Hematopoietic multipotent progenitor cell treated with erythropoietin and hydrocortisone succinate and interleukin-3 and kit ligand, for 8 days (in vitro differentiated cells): Measurements from ENCODE around the gene TBX18.

Experiments
- DNase-seq: peaks from one replicate; pipeline ENCODE4 v3.0.0-alpha.2; 2015

The TBX18 gene

DNA sequence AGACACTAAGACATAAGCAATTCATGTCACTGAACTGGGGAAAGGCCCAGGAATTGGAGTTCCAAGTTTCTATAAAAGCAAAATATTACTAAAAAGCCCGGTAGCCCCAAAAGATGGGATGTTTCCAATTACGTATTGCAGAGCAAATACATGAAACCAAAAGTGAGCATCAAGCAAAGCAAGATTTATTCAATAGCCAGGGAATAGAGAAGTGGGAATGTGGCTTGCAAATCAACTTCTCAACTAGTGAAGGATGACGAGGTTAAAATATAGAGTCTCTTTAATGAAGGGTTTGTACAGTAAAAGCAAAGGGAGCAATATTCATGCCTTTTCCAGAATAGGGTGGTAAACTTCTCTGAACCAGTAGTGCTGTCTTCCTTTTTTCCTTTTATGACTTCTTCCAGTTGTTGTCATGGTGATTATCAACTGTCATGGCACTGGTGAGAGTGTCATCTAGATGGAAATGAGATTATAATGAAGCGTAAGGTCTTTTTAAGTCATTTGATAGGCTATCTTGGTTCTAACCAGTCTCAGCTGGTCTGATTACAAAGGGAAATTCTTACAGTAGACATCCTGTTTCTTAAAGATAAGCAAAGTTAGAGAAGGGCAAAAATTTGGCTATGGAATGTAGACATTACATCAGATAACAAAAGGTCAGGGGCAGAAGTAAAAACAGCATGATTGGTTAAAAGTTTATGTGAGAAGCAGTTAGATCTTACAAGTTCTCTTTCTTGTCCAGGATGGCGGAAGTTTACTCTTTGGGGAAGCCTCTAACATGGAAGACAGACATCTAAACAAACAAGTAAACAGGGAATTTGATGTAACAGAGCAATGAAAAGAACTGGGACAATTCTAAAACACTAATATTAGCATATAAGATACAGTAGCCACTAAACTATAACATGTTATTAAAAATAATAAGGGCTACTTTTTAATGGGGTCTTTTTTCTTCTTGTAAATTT, 96.9 kb downstream of the TBX18 start:
- DNase-seq: no peak

DNA sequence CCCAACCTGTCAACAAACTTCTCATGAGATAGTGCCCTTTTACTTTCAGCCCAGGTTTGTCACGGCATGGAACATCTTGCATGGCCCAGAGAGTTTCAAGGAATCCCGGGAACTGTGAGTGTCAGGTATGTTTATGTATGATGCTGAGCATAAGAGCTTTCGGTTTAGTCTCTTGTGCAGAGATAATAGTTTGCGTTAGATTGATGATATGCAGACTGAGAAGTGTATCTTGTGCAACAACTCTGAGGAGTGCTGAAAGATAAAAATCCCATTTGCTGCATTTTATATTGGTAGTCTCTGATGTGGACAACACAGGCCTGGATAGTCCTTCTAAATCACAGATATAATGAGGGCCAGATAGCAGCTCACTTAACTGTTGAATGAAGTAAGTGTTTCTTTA, 99.0 kb downstream of the TBX18 start:
- no peak for DNase-seq

DNA sequence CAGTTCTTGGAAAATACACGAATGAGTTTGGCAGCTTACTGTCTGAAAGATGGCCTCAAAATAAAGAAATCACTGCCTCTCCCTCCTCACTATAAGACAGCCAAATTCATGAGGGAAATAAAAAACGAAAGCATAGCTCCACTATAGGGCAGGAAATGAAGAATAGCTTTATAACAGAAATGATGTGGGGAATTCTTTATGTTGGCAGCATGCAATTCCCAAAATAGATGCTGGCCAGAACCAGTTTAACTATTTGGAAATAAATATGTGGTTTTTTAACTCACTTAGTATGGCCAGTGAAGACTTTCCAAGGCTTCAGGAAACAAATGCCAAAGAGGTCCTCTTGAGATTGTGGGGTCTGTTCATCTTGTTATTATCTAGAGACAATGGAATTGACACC, 100.5 kb downstream of the TBX18 start:
- no peak for DNase-seq

DNA sequence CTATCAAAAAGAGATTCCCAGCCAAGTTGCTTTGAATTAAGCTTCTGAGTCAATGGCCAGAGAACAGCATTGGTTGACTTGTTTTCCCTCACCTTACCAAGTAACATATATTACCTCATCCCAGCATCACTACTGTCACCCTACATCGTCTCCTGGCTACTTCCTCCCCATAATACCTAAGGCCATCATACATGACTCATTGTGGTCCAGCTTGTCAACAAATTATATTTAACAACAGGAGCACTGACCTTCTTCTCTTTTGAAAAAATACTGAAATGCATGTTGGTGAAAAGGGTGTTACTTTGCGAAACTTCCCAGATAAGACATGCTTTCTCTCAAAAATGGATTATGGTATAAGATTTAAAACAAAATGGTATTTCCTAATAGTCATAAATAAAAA, 106.9 kb downstream of the TBX18 start:
- DNase-seq: no peak

DNA sequence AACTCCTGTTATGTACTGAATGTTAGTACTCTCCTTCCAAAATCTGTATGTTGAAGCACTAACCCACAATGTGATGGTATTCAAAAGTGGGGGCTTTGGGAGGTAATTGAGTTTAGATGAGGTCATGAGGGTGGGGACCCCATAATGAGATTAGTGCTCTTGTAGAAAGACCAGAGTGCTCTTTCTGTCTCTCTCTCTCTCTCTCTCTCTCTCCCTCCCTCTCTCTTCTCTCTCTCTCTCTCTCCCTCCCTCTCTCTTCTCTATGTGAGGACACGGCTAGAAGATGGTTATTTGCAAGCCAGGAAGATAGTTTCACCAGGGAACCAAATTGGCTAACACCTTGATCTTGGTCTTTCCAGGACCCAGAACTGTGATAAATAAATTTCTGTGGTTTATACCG, 107.4 kb downstream of the TBX18 start:
- DNase-seq: no peak

DNA sequence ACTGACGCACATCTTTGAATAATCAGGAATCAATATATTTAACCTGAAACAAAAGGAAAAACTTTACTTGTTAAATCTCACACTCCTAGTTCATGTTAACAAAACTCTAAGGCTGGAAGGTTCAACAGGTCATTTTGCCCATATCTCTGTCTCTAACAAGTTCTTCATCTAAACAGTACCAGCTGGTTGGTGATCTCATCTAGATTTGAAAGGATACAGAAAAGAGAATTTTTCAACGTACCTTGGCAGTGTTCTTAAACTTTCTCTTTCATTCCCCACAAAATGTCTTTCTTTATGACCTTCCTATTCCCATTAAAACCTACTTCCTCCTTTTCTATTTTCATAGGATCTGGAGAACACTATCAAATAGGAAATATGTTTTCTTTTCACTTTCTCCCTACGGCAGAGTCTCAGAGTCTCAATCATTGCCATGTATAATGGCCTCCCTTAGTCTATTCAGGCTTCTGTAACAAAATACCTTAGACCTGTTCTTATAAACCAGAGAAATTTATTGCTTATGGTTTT, 111.3 kb downstream of the TBX18 start:
- no peak for DNase-seq

DNA sequence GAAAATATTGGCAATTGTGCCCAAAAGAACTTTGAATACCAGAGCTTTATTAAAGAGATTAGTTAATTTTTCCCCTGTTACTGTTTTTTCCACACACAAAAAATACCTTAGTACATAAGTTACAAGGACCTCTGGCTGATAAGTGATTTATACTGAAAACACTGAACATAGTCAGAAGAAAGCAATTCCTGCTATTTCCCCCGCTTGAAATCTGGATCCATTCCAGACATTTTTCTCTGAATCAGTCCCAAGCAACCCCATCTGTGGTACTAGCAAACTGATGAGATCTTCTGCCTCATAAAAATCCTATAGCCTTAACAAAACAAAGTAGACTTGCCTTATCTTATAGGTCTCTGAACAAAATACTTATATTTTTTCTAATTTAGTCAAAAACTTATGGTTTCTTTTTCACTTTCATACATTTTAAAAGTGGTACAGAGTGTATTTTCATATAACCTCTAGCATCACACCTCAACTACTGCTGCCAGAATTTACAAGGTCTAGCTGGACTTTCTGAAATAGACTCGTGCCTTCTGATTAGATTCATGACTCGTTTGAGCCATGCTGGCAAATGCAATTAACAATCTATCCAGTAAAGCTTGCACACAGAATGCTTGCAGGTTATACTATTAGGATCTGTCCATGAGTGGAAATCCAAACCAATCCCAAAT, 111.9 kb downstream of the TBX18 start:
- DNase-seq: no peak

DNA sequence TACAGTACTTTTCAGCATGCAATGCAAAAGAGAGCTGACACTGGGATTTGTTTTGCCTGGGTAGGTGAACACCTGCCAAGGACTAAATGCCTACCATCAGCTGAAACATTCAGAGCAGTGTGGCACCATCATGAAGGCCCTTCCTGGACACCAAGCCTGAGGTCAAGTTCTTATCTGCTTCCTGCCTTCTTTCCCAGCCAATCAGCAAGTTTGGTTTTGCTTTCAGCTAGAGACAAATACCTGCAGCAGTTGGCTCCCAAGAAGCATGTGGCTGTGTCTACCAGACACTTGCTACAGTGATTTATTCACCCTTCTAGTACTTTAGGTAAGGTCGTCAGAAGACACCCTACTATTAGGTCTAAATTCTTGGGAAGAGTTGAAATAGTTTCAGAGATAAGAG, 112.8 kb downstream of the TBX18 start:
- DNase-seq: no peak

DNA sequence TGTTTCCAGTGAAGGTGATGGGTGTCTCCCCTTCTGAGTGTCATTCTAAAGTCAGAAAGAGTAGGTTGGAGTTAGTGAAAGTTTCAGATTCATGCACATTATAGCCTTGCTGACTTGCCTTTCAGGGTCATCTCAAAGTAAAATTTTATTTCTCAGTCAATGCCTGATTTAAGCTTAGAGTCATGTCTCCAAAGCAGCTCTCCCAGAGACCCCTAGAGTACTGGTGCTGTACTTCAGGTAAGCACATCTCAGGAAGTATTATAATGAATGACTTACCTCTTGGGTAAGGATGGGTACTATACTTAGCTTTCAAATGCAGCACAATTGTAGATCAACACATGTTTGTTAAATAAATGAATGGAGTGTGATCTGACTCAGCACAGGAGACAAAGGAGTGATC, 116.0 kb downstream of the TBX18 start:
- no peak for DNase-seq

DNA sequence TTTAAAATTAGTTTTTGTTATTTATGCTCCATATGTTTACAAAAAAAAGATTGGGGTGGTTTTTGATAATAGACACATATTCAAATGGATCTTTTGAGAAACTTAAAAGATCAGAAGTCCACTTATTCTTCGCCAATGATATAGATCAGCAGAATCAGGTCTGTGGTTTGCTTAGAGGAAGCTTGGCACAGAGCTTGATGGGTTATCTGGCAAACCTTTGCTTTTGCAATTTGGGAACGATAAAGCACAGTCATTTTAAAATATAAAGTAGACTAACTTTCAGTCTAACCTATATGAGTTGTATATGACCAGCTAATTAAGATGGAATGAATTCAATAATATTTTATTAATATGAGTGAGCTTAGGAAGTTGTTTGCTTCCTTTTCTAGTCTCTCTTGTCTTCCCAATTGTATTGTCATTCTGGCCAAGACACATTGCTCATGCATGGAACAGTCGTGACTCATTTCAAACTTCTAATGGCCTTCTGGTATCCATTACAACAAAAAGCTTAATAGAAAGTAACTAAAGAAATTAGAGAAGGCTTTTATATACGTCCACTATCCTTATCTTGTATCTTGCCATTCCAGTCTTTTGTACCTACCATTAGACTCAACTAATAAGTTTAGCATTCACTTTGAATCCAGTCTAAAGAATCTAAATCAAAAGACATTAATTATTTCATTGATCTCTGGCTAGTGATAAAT, 118.7 kb downstream of the TBX18 start:
- DNase-seq: no peak

DNA sequence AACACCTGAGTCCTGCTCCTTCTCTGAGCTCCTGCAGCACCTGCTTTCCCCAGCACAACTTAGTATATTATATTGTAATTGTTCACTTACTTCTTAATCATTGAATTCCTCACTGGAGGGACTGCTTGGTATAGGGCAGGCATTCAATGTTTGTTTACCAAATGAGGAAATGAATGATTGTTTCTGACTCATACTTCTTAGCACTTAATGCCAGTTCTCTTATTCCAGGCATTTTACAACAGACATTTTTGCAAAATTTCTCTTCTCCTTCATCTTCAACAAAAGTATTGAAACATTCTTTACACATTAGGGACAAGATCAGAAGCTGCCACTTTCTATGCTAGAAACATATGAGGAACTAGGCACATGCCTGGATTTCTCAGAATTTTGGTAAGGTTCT, 119.4 kb downstream of the TBX18 start:
- DNase-seq: no peak

DNA sequence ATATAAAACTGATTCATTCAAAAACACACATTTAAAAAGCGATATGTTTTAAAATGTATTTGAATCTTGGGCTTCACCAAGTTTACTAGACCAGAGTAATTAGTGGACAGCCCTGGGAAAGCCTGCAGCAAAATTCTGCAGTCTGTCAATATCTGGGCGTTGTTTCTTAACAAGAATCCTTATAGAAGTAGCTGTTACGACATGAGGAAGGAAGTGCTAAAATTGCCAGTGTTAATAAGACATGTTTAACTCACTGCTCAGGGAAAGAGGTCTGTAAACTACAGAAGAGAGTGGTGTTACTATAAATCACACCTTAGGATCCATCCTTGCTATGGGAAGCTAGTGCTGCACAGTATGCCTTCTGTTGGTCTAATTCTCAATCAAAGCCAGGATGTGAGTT, 120.6 kb downstream of the TBX18 start:
- DNase-seq: no peak

DNA sequence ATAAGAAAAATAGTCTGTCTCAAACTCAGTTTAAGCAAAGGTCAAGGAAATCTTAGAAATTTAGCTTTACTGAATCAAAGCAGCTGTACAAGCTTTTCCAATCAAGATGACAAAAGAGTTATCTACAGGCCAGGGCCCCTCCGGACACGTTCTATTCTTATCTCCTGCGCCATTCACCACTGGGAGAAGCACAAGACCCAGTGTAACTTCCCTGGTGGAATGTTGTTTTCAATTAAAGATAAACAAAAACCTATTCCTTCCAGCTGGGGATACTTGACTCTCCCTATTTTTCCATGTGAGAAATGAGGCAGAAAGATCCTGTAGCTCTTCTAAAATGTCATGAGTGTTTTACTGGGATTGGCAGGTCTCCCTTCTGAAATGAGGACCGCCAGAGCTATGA, 123.3 kb downstream of the TBX18 start:
- DNase-seq: no peak

DNA sequence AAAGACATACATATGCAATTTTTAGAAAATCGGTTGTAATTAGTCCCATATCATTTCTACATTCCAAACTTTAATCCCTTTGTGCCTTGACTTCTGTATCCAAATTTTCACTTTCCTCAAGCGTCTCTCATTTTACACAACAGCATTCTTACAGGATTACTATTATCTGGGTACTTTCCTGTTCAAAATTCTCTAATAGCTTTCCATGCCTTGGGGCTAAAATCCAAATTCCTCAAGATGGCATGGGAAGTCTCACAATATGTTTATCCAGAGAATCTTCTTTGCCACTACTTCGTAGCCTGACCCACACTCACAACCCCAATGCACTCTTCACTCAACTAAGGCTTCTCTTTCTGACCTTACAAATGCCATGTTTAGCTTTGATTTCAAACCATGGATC, 125.0 kb downstream of the TBX18 start:
- no peak for DNase-seq

DNA sequence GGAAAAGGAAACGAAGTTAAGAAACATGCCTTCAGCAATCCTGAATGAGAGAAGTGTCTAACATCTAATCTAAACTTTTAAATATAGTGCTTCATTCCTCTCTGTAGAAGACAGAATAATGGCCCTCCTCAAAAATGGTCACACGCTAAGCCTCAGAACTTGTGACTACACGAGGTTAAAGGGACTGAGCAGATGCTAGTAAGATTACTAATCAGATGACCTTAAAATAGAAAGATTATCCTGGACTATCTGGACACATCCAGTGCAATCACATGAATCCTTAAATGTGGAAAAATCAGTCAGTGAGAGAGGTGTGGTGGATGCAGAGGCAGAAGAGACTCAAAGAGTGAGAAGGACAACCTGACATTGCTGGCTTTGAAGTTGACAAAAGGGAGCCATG, 126.1 kb downstream of the TBX18 start:
- no peak for DNase-seq
